ENCODE data around the gene SKAP1.

Gene SKAP1

GRCh38 chr17:48308581-48308980, 121.4 kb downstream of the SKAP1 start:
- no peak for TF ChIP-seq CTCF (IDR thresholded peaks at IDR 0.05; ENCODE audit: low read depth, low read length)
- DNase-seq (ENCODE audit: low read depth, low spot score): no peak
- in situ Hi-C loops (cut with HindIII; ENCODE audit: low sequenced_read_pairs): no loop called here
- H3K4me3 ChIP-seq (ENCODE audit: low read depth, low read length): no peak overlapping the region

- TF ChIP-seq CTCF (IDR thresholded peaks at IDR 0.05; ENCODE audit: low read depth, low read length): peak; percentile 98
- peak; percentile 73 for DNase-seq (ENCODE audit: low read depth, low spot score)
- no peak overlapping the region for H3K4me3 ChIP-seq (ENCODE audit: low read depth, low read length)
- in situ Hi-C loops (cut with HindIII; ENCODE audit: low sequenced_read_pairs): no loop called here
These were observed 122.1 kb downstream of the SKAP1 start for GRCh38 chr17:48307814-48308411.

GRCh38 chr17:48307255-48307654, 122.8 kb downstream of the SKAP1 start:
- DNase-seq (ENCODE audit: low read depth, low spot score): no peak
- in situ Hi-C loops (cut with HindIII; ENCODE audit: low sequenced_read_pairs): no loop called here

GRCh38 chr17:48301002-48301401, 129.0 kb downstream of the SKAP1 start:
- in situ Hi-C loops (cut with HindIII; ENCODE audit: low sequenced_read_pairs): no loop called here
- no peak overlapping the region for H3K4me3 ChIP-seq (ENCODE audit: low read depth, low read length)
- no peak for TF ChIP-seq CTCF (IDR thresholded peaks at IDR 0.05; ENCODE audit: low read depth, low read length)
- DNase-seq (ENCODE audit: low read depth, low spot score): no peak

More at GRCh38 chr17:48307255-48307654, 122.8 kb downstream of the SKAP1 start:
- H3K4me3 ChIP-seq (ENCODE audit: low read depth, low read length): no peak overlapping the region
- no peak for TF ChIP-seq CTCF (IDR thresholded peaks at IDR 0.05; ENCODE audit: low read depth, low read length)

GRCh38 chr17:48299760-48300159, 130.3 kb downstream of the SKAP1 start:
- H3K4me3 ChIP-seq (ENCODE audit: low read depth, low read length): no peak overlapping the region
- in situ Hi-C loops (cut with HindIII; ENCODE audit: low sequenced_read_pairs): no loop called here
- DNase-seq (ENCODE audit: low read depth, low spot score): no peak
- TF ChIP-seq CTCF (IDR thresholded peaks at IDR 0.05; ENCODE audit: low read depth, low read length): no peak

- in situ Hi-C loops (cut with HindIII; ENCODE audit: low sequenced_read_pairs): no loop called here
- no peak overlapping the region for H3K4me3 ChIP-seq (ENCODE audit: low read depth, low read length)
- DNase-seq (ENCODE audit: low read depth, low spot score): no peak
- no peak for TF ChIP-seq CTCF (IDR thresholded peaks at IDR 0.05; ENCODE audit: low read depth, low read length)
These were observed 132.2 kb downstream of the SKAP1 start for GRCh38 chr17:48297825-48298224.

Measured in astrocyte of the spinal cord (primary cell).